SK-N-SH treated with all-trans-retinoic acid at 6 μM for 48 hours (cell line): ENCODE data around the gene PPP4R1.
A peak's percentile ranks its signal among the peaks of the same experiment; 100 is the strongest.

ENCODE experiments used
- ATAC-seq: fragments of 200-7000 bp; cut with Tn5 transposase; 3 replicates; pipeline ENCODE4 v1.9.1; 2020; ENCODE audit warnings: mild to moderate bottlenecking, moderate library complexity
- ARNTL ChIP-seq: fragments of 450-650 bp; formaldehyde crosslinking; IDR thresholded peaks from 2 replicates; pipeline ENCODE4 v1.5.0; 2020; ENCODE audit warnings: low read depth, mild to moderate bottlenecking, moderate library complexity, borderline replicate concordance
- BACH2 ChIP-seq: fragments of 250-450 bp; sonication (Bioruptor Pico); IDR thresholded peaks from 2 replicates; pipeline ENCODE4 v1.9.0; 2021; ENCODE audit warnings: mild to moderate bottlenecking, borderline replicate concordance
- CREB5 ChIP-seq: fragments of 250-450 bp; sonication (Bioruptor Pico); IDR thresholded peaks from 2 replicates; pipeline ENCODE4 v1.5.1; 2020; ENCODE audit warnings: low read depth, mild to moderate bottlenecking, moderate library complexity
- CSDC2 ChIP-seq: fragments of 250-450 bp; sonication (Bioruptor Pico); IDR thresholded peaks from 2 replicates; pipeline ENCODE4 v1.5.0; 2020; ENCODE audit warnings: mild to moderate bottlenecking, moderate library complexity
- CSRNP3 ChIP-seq: fragments of 250-450 bp; sonication (Bioruptor Pico); IDR thresholded peaks from 2 replicates; pipeline ENCODE4 v1.5.1; 2021; ENCODE audit warnings: mild to moderate bottlenecking, moderate library complexity
- ESRRG ChIP-seq: fragments of 250-450 bp; sonication (Bioruptor Pico); IDR thresholded peaks from 2 replicates; pipeline ENCODE4 v1.6.1; 2021; ENCODE audit warnings: mild to moderate bottlenecking
- GLIS3 ChIP-seq: fragments of 250-450 bp; sonication (Bioruptor Pico); IDR thresholded peaks from 2 replicates; pipeline ENCODE4 v1.5.0; 2020; ENCODE audit warnings: mild to moderate bottlenecking, moderate library complexity
- ISL1 ChIP-seq: fragments of 250-450 bp; sonication (Bioruptor Pico); IDR thresholded peaks from 2 replicates; pipeline ENCODE4 v2.1.2; 2022; ENCODE audit warnings: mild to moderate bottlenecking, moderate library complexity
- OSR1 ChIP-seq: fragments of 250-450 bp; sonication (Bioruptor Pico); IDR thresholded peaks from 2 replicates; pipeline ENCODE4 v1.8.0; 2022; ENCODE audit warnings: moderate library complexity, mild to moderate bottlenecking, inconsistent platforms
- PPARA ChIP-seq: fragments of 250-450 bp; sonication (Bioruptor Pico); IDR thresholded peaks from 2 replicates; pipeline ENCODE4 v1.5.0; 2020; ENCODE audit warnings: mild to moderate bottlenecking, borderline replicate concordance
- RARB ChIP-seq: fragments of 250-450 bp; sonication (Bioruptor Pico); IDR thresholded peaks from 2 replicates; pipeline ENCODE4 v1.8.0; 2021; ENCODE audit warnings: mild to moderate bottlenecking, moderate library complexity
- SNAI2 ChIP-seq: fragments of 250-450 bp; sonication (Bioruptor Pico); IDR thresholded peaks from 2 replicates; pipeline ENCODE4 v1.5.0; 2020; ENCODE audit warnings: mild to moderate bottlenecking, moderate library complexity
- TCF4 ChIP-seq: fragments of 250-450 bp; sonication (Bioruptor Pico); IDR thresholded peaks from 2 replicates; pipeline ENCODE4 v1.8.0; 2021; ENCODE audit warnings: mild to moderate bottlenecking, moderate library complexity, borderline replicate concordance
- TOX ChIP-seq: fragments of 250-450 bp; sonication (Bioruptor Pico); IDR thresholded peaks from 2 replicates; pipeline ENCODE4 v1.8.0; 2021; ENCODE audit warnings: mild to moderate bottlenecking, moderate library complexity, borderline replicate concordance
- ZC3H10 ChIP-seq: fragments of 250-450 bp; sonication (Bioruptor Pico); IDR thresholded peaks from 2 replicates; pipeline ENCODE4 v1.5.1; 2021; ENCODE audit warnings: mild to moderate bottlenecking, moderate library complexity
- ZFP3 ChIP-seq: fragments of 250-450 bp; sonication (Bioruptor Pico); IDR thresholded peaks from 2 replicates; pipeline ENCODE4 v1.5.0; 2020; ENCODE audit warnings: mild to moderate bottlenecking, moderate library complexity
- ZFP30 ChIP-seq: fragments of 450-650 bp; formaldehyde crosslinking; IDR thresholded peaks from 2 replicates; pipeline ENCODE4 v1.5.0; 2022; ENCODE audit warnings: mild to moderate bottlenecking, moderate library complexity
- ZNF565 ChIP-seq: fragments of 450-650 bp; formaldehyde crosslinking; conservative IDR thresholded peaks from 2 replicates; pipeline ENCODE4 v1.5.0; 2020; ENCODE audit warnings: low read depth, mild to moderate bottlenecking, moderate library complexity
- ZNF70 ChIP-seq: fragments of 450-650 bp; formaldehyde crosslinking; IDR thresholded peaks from 2 replicates; pipeline ENCODE4 v1.5.0; 2020; ENCODE audit warnings: mild to moderate bottlenecking, moderate library complexity
- ZNF8 ChIP-seq: fragments of 450-650 bp; formaldehyde crosslinking; IDR thresholded peaks from 2 replicates; pipeline ENCODE4 v1.5.0; 2020; ENCODE audit warnings: mild to moderate bottlenecking, moderate library complexity

The PPP4R1 gene

GRCh38 chr18:9653390-9653789, 39.0 kb upstream of the PPP4R1 start:
- peak; percentile 41; the same call in 1 of the 3 replicates for ATAC-seq
- peak; percentile 49; the same call in 1 of the 2 replicates for TF ChIP-seq TCF4 (CRISPR knock-in tag)
- TF ChIP-seq ZNF565, result no peak
- TF ChIP-seq TOX, result no peak

GRCh38 chr18:9649164-9649540, 34.8 kb upstream of the PPP4R1 start:
- no peak for ATAC-seq
- TF ChIP-seq CSDC2 (CRISPR knock-in tag), result no peak
- TF ChIP-seq SNAI2, result no peak
- TF ChIP-seq ZFP3 (CRISPR knock-in tag), result no peak
- TF ChIP-seq RARB (CRISPR knock-in tag), result no peak
- TF ChIP-seq ISL1, result no peak
- no peak for TF ChIP-seq OSR1 (CRISPR knock-in tag)
- TF ChIP-seq ARNTL, result no peak
- no peak for TF ChIP-seq ZC3H10 (CRISPR knock-in tag)
- no peak for TF ChIP-seq ZNF70 (CRISPR knock-in tag)
- no peak for TF ChIP-seq ZNF565
- no peak for TF ChIP-seq BACH2 (CRISPR knock-in tag)
- TF ChIP-seq, all 23 proteins: peak for 0

- TF ChIP-seq CSRNP3 (CRISPR knock-in tag) (no peak), ESRRG (no peak), ZNF565 (no peak), ARNTL (no peak), CREB5 (CRISPR knock-in tag) (no peak), CSDC2 (CRISPR knock-in tag) (no peak), GLIS3 (CRISPR knock-in tag) (no peak), ZC3H10 (CRISPR knock-in tag) (no peak), ZFP3 (CRISPR knock-in tag) (no peak)
Measured at GRCh38 chr18:9648431-9649163, 34.2 kb upstream of the PPP4R1 start.

GRCh38 chr18:9647496-9648323, 33.4 kb upstream of the PPP4R1 start:
- ATAC-seq, result no peak
- TF ChIP-seq ZNF8 (CRISPR knock-in tag) (no peak), TOX (no peak), ZFP30 (CRISPR knock-in tag) (no peak)

More at GRCh38 chr18:9648431-9649163, 34.2 kb upstream of the PPP4R1 start:
- ATAC-seq, result no peak

GRCh38 chr18:9643549-9643948, 29.2 kb upstream of the PPP4R1 start:
- no peak for TF ChIP-seq OSR1 (CRISPR knock-in tag)
- TF ChIP-seq BACH2 (CRISPR knock-in tag), result no peak
- no peak for TF ChIP-seq GLIS3 (CRISPR knock-in tag)
- no peak for TF ChIP-seq TCF4 (CRISPR knock-in tag)
- TF ChIP-seq ESRRG, result no peak
- no peak for TF ChIP-seq ZFP3 (CRISPR knock-in tag)
- TF ChIP-seq SNAI2, result no peak
- TF ChIP-seq CREB5 (CRISPR knock-in tag), result peak; percentile 86
- no peak for TF ChIP-seq PPARA (CRISPR knock-in tag)
- TF ChIP-seq ARNTL, result no peak
- TF ChIP-seq ISL1, result peak; percentile 95
- TF ChIP-seq ZNF565, result no peak
- TF ChIP-seq RARB (CRISPR knock-in tag), result no peak
- peak; percentile 98 for ATAC-seq
